IMR-90 (cell line): ENCODE results near the gene PLCXD1. TPM values are rescaled to one million over a fixed set of nuclear protein-coding genes. Genes with fewer than 3 reads are reported as not detected.
"Not testable (repeated sequence)": the region's sequence is repeated elsewhere in the genome, so short reads cannot be mapped to it uniquely, and the experiment has no call there.

ENCODE experiments used
- ATAC-seq: fragments of 200-7000 bp; cut with Tn5 transposase; 2 replicates; pipeline ENCODE4 v1.9.1; 2020; ENCODE audit warnings: low read depth, mild to moderate bottlenecking, moderate library complexity
- BruUV-seq: library from RNA; stranded (reverse); fragments of 400-500 nt; replicated peaks from 2 replicates; lab custom pipeline; 2021; lab: Mats Ljungman, UMichigan
- CTCF ChIA-PET: fragments of 300-600 bp; formaldehyde crosslinking; extraction: SDS; loops from one replicate; lab custom pipeline; 2021; ENCODE audit warnings: antibody characterized with exemption; lab: Yijun Ruan, JAX
- POLR2A ChIA-PET: fragments of 300-600 bp; sonication (Branson Sonifier 250); formaldehyde crosslinking; loops from one replicate; lab custom pipeline; 2022; ENCODE audit warnings: antibody characterized with exemption; ENCODE audit not compliant: unreplicated experiment; lab: Charles Lee
- DNase-seq: peaks from one replicate; pipeline ENCODE4 v3.0.0; 2013
- H2AFZ ChIP-seq: replicated peaks from 2 replicates; pipeline ENCODE3; 2013; ENCODE audit warnings: low read length, mild to moderate bottlenecking; ENCODE audit not compliant: poor library complexity
- H2AK5ac ChIP-seq: 2 replicates; pipeline ENCODE4 v1.6.1; 2013; ENCODE audit warnings: low read depth, low read length, inconsistent platforms
- H2AK9ac ChIP-seq: replicated peaks from 2 replicates; pipeline ENCODE3; 2013; ENCODE audit warnings: mild to moderate bottlenecking, low read depth, low read length, moderate library complexity; ENCODE audit not compliant: poor library complexity
- H2BK120ac ChIP-seq: 2 replicates; pipeline ENCODE4 v1.6.1; 2013; ENCODE audit warnings: low read depth, low read length, inconsistent platforms
- H2BK15ac ChIP-seq: 3 replicates; pipeline ENCODE4 v1.6.1; 2013; ENCODE audit warnings: low read depth, low read length, inconsistent platforms
- H2BK20ac ChIP-seq: 2 replicates; pipeline ENCODE4 v1.6.1; 2013; ENCODE audit warnings: low read depth, mild to moderate bottlenecking, inconsistent platforms, low read length, moderate library complexity
- H2BK5ac ChIP-seq: 2 replicates; pipeline ENCODE4 v1.6.1; 2013; ENCODE audit warnings: mild to moderate bottlenecking, low read depth, low read length, inconsistent platforms; ENCODE audit not compliant: poor library complexity, severe bottlenecking
- H3K14ac ChIP-seq: replicated peaks from 2 replicates; pipeline ENCODE4 v1.6.1; 2013; ENCODE audit warnings: low read depth, low read length, inconsistent platforms
- H3K18ac ChIP-seq: 2 replicates; pipeline ENCODE4 v1.6.1; 2013; ENCODE audit warnings: low read depth, low read length, control low read depth
- H3K23ac ChIP-seq: 2 replicates; pipeline ENCODE4 v1.6.1; 2013; ENCODE audit warnings: low read depth, low read length, inconsistent platforms
- H3K27ac ChIP-seq: 2 replicates; pipeline ENCODE4 v1.5.1; 2013; ENCODE audit warnings: mild to moderate bottlenecking, control low read depth, low read length; ENCODE audit not compliant: insufficient read depth
- H3K27me3 ChIP-seq: 2 replicates; pipeline ENCODE4 v1.6.1; 2013; ENCODE audit warnings: low read length; ENCODE audit not compliant: control insufficient read depth, insufficient read depth
- H3K36me3 ChIP-seq: 2 replicates; pipeline ENCODE4 v1.6.1; 2013; ENCODE audit warnings: low read length, mixed read lengths; ENCODE audit not compliant: control insufficient read depth, insufficient read depth
- H3K4ac ChIP-seq: 2 replicates; pipeline ENCODE4 v1.6.1; 2013; ENCODE audit warnings: low read depth, low read length, inconsistent platforms
- H3K4me1 ChIP-seq: 2 replicates; pipeline ENCODE4 v1.6.1; 2013; ENCODE audit warnings: low read length, mixed read lengths; ENCODE audit not compliant: control insufficient read depth, insufficient read depth
- H3K4me2 ChIP-seq: 2 replicates; pipeline ENCODE4 v1.6.1; 2013; ENCODE audit warnings: low read depth, mild to moderate bottlenecking, control low read depth, low read length, moderate library complexity
- H3K4me3 ChIP-seq: 2 replicates; pipeline ENCODE4 v1.5.1; 2013; ENCODE audit warnings: low read depth, mild to moderate bottlenecking, control low read depth, low read length, moderate library complexity; ENCODE audit not compliant: insufficient read depth
- H3K56ac ChIP-seq: 2 replicates; pipeline ENCODE4 v1.6.1; 2013; ENCODE audit warnings: low read length, inconsistent platforms; ENCODE audit not compliant: insufficient read depth; ENCODE audit errors: extremely low read depth
- H3K79me1 ChIP-seq, 2 experiments: 2 replicates each; pipeline ENCODE4 v1.6.1; 2013; ENCODE audit warnings: low read length in 2 of 2, inconsistent platforms in 1 of 2, low read depth in 1 of 2
- H3K9ac ChIP-seq: 2 replicates; pipeline ENCODE4 v1.6.1; 2013; ENCODE audit warnings: low read depth, low read length, control low read depth
- H3K9me1 ChIP-seq: 2 replicates; pipeline ENCODE4 v1.6.1; 2013; ENCODE audit warnings: low read length, inconsistent platforms; ENCODE audit not compliant: insufficient read depth
- H3K9me3 ChIP-seq: 2 replicates; pipeline ENCODE4 v1.6.1; 2013; ENCODE audit warnings: low read length; ENCODE audit not compliant: control insufficient read depth, insufficient read depth
- H4K20me1 ChIP-seq: 2 replicates; pipeline ENCODE4 v1.6.1; 2013; ENCODE audit warnings: low read length, inconsistent platforms; ENCODE audit not compliant: insufficient read depth
- H4K5ac ChIP-seq: 2 replicates; pipeline ENCODE4 v1.6.1; 2013; ENCODE audit warnings: mild to moderate bottlenecking, low read depth, low read length, control low read depth
- H4K8ac ChIP-seq, 2 experiments: 2 replicates each; pipeline ENCODE4 v1.6.1; 2013; ENCODE audit warnings: low read depth in 2 of 2, low read length in 2 of 2, control low read depth in 1 of 2, inconsistent platforms in 1 of 2
- H4K91ac ChIP-seq: 2 replicates; pipeline ENCODE4 v1.6.1; 2013; ENCODE audit warnings: low read depth, low read length, inconsistent platforms; ENCODE audit not compliant: insufficient read depth
- ELK1 ChIP-seq: fragments of 150-350 bp; IDR thresholded peaks from 2 replicates; pipeline ENCODE4 v1.6.1; 2016; ENCODE audit warnings: low read depth, mild to moderate bottlenecking, low read length, moderate library complexity, borderline replicate concordance
- FOS ChIP-seq: fragments of 150-350 bp; IDR thresholded peaks from 2 replicates; pipeline ENCODE4 v1.6.1; 2016; ENCODE audit warnings: low read depth, low read length
- RFX5 ChIP-seq: IDR thresholded peaks from 2 replicates; pipeline ENCODE4 v1.8.0; 2012; ENCODE audit warnings: low read depth, mild to moderate bottlenecking, low read length, moderate library complexity
- WGBS, 2 experiments: methylation state at CpG; one replicate each; pipeline versions ENCODE4 v1.1.5 to v1.1.7; 2013; ENCODE audit warnings: missing lambda C conversion rate in 2 of 2; ENCODE audit not compliant: insufficient read length in 1 of 2; ENCODE audit errors: extremely low coverage in 2 of 2; 5-methylcytosine and 5-hydroxymethylcytosine counted together
- dilution Hi-C: fragments of 300-500 bp; cut with HindIII; formaldehyde crosslinking; loops from one replicate; pipeline ENCODE4 v1.14.3; 2018; ENCODE audit warnings: low sequenced_read_pairs; ENCODE audit not compliant: unreplicated experiment
- in situ Hi-C: fragments of 300-500 bp; cut with MboI; formaldehyde crosslinking; loops from 3 replicates; pipeline ENCODE4 v1.14.3; 2019; ENCODE audit warnings: low sequenced_read_pairs, inconsistent platforms, mixed read lengths
- intact Hi-C: fragments of 100-400 bp; cut with micrococcal nuclease; formaldehyde crosslinking; loops from 2 replicates; pipeline ENCODE4 v1.10.0; 2022
- polyA plus RNA-seq, 3 experiments: library from polyadenylated mRNA; depleted of rRNA; stranded (reverse); fragments of >200 nt; gene quantifications; 2 replicates each; pipeline ENCODE4 v1.2.3, GENCODE V29; 2012; ENCODE audit warnings: low replicate concordance in 1 of 3
- total RNA-seq: library from RNA; depleted of rRNA; stranded (reverse); fragments of >200 nt; gene quantifications from 2 replicates; pipeline ENCODE4 v1.2.3, GENCODE V29; 2012

Gene PLCXD1
- total and polyA plus RNA-seq, 2 of the 4 experiments (the other 2 are of a cell fraction), result 16.7 to 17.7 TPM

GRCh38 chrX:329291-329910, 48.2 kb downstream of the PLCXD1 start:
- dilution Hi-C loops (no loop called here), in situ Hi-C loops (no loop called here), intact Hi-C loops (no loop called here)
- BruUV-seq, result no TSS peak
- no peak overlapping the region for H3K18ac ChIP-seq
- no peak overlapping the region for H2BK15ac ChIP-seq
- no peak overlapping the region for H2AK5ac ChIP-seq
- no peaks in the 10 kb centered on the region for H3K9me1 ChIP-seq
- 100% methylated on average over 1 of the region's 23 CpGs; no CpG with 5 or more reads in 1 of the 2 experiments for WGBS, 2 experiments
- peaks cover 4% of the 10 kb centered on the region; the same call in 1 of the 2 replicates for H3K36me3 ChIP-seq
- H3K9me3 ChIP-seq, result no peaks in the 10 kb centered on the region
- DNase-seq, result no peak
- ChIA-PET POLR2A (no interaction called here), CTCF (no interaction called here)
- H2AFZ ChIP-seq, result no peak overlapping the region
- H3K14ac ChIP-seq, result no peak overlapping the region
- no peak overlapping the region for H2AK9ac ChIP-seq
- no peaks in the 10 kb centered on the region; the same call in 1 of the 2 replicates for H4K20me1 ChIP-seq
- no peak overlapping the region for H3K56ac ChIP-seq
- no peak overlapping the region for H4K5ac ChIP-seq
- no peak overlapping the region for H3K4me3 ChIP-seq
- H3K27ac ChIP-seq, result no peak overlapping the region
- H3K4me2 ChIP-seq, result no peak overlapping the region
- no peaks in the 10 kb centered on the region for H3K27me3 ChIP-seq
- H2BK120ac ChIP-seq, result no peak overlapping the region
- no peak overlapping the region for H3K9ac ChIP-seq
- TF ChIP-seq RFX5, result no peak
- no peak for TF ChIP-seq FOS
- no peak for TF ChIP-seq ELK1
- ATAC-seq, result no peak
- no peak overlapping the region for H3K23ac ChIP-seq
- no peak overlapping the region for H4K91ac ChIP-seq
- H3K4ac ChIP-seq, result no peak overlapping the region
- H4K8ac ChIP-seq, result no peak overlapping the region
- peaks cover 3% of the 10 kb centered on the region for H3K4me1 ChIP-seq
- H2BK5ac ChIP-seq, result no peak overlapping the region
- no peaks in the 10 kb centered on the region for H3K79me1 ChIP-seq
- no peak overlapping the region for H2BK20ac ChIP-seq

- H2BK15ac ChIP-seq, H3K9me3 ChIP-seq, H4K20me1 ChIP-seq, H4K8ac ChIP-seq, H2AFZ ChIP-seq, DNase-seq, dilution Hi-C loops, H2BK20ac ChIP-seq, H2BK120ac ChIP-seq, POLR2A ChIA-PET, H3K36me3 ChIP-seq, H3K18ac ChIP-seq, H3K4me1 ChIP-seq, H3K4me3 ChIP-seq, H3K56ac ChIP-seq, H3K27me3 ChIP-seq, H3K14ac ChIP-seq, CTCF ChIA-PET, intact Hi-C loops, H3K23ac ChIP-seq, in situ Hi-C loops, H4K91ac ChIP-seq, H2AK5ac ChIP-seq, H2BK5ac ChIP-seq, H3K4me2 ChIP-seq, H2AK9ac ChIP-seq, H3K9me1 ChIP-seq, H4K5ac ChIP-seq, H3K9ac ChIP-seq, H3K4ac ChIP-seq, H3K27ac ChIP-seq, ATAC-seq, BruUV-seq, H3K79me1 ChIP-seq: not testable (repeated sequence)
- 79% methylated on average over 10 of the region's 29 CpGs; no CpG with 5 or more reads in 1 of the 2 experiments for WGBS, 2 experiments
These were observed 49.1 kb downstream of the PLCXD1 start for GRCh38 chrX:330141-330725.
